GM18867 (cell line): Measurements from ENCODE around the gene SEZ6L.

ENCODE experiments used
- ATAC-seq: cut with Tn5 transposase; IDR thresholded peaks from one replicate; pipeline ENCODE4 v1.9.1; 2021; ENCODE audit warnings: mild to moderate bottlenecking, moderate library complexity; ENCODE audit not compliant: unreplicated experiment

The SEZ6L gene

DNA sequence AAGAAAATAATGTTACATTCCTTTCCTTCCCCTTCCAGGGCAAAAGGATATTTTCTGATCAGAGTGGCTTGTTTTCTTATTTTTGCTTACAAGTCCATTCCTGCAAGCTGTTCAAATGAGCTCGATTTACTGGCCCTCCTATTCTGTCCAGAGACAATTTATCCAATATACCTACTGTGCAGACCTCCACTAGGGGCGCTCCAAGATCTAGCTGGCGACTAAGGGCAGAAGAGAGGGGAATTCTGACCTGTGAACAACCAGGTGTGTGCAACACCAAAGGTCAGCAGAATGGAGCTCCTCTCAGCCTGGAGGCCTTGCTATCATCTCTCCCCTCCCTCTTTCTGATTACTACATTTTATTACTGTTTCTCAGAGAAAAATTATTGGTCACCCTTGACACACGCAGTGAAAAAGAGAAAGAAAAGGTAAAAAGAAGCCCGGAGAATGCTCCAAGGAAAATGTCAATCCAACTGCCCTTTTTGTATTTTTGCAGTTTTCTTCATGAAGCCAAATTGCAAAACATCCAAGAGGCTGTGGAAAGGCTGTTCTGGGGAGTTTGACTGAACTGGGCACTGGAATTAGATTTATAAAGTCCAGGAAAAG, 3.2 kb downstream of the SEZ6L start:
- ATAC-seq = no peak

DNA sequence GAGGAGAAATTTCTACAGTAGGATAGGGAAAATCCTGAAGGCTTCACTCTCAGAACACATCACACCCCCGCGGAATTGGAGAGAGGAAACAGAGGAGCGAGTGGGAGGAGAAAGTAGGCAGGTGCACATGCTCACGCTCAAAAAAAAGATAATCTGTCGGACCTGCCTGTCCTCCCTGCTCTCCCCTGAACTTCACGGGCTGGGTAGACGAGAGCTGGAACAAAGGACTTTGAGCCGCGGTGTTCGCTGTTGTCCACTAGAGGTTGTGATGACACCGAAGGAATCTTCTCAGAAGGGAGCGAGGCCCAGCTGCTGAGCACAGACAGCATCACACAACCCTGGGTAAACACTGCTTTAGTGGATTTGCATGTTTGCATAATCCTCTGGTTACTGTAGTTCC, 5.0 kb downstream of the SEZ6L start:
- ATAC-seq = no peak

DNA sequence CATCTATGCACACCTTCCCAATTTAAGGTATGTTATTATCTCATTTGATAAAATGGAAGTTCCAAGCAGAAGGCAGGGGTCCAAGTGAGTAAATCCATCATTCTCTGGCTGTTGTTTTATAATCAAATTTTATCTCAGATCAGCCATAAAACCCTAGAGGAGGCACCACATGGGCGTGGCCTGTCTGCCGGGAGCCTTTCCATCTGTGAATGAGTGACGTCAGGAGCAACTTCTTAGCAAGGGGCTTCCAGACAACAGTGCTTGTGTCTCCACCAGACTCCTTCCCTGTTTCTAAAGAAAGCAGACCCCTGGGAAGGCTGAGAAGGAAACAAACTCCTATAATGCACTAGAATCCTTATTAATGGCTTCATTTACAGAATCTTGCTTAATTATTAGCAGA, 13.5 kb downstream of the SEZ6L start:
- no peak for ATAC-seq

DNA sequence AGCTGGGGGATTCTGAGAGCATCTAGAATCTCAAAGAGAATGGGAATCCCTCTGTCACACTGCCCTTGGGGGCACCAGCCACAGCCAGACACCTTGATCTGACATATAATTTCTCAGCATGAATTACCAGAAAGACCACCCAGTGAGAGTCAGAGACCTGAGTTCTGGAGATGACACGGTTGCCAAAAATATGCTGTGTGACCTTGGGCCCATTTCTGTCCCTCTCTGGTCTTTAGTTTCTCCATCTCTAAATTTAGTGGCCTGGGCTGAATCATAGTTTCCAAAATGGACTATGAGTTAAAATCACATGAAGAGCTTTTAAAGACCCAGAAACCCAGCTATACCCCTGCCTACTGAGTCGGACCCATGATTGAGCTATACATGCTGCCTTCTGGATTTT, 15.9 kb downstream of the SEZ6L start:
- no peak for ATAC-seq

DNA sequence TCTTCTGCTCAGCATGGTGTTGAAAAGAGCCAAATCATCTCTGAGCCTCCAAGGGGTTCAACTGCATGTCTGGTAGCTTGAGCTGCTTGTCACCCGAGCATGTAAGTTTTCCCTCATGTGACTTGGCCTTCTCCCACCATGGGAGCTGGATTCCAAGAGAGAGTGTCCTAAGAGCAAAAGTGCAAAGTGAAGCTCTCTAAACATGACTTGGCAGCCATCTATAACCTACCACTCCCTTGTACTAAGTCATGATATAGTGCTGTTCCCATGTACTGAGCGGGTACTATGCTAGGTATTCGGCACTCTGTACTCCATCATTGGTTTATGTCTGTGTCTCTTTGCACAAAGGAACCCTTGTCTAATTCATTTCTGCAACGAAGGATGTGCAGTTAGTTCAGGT, 19.1 kb downstream of the SEZ6L start:
- no peak for ATAC-seq

DNA sequence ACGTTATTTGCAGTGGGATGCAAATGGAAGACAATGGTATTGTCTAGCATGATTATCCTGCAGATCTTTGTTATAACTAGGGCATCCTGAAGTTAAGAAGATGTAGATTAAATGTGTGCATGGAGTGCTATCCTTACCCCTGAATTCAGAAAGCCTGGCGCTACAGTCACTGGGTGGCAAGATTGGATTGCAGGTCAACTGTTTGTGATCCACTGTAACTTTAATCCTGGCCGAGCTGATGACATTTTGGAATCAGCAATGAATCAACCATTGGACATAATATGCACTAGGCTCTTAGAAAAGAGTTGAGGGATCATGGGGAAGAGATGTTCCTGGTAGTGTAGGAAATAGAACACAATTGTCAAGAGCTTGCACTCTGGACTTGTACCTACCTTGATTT, 25.1 kb downstream of the SEZ6L start:
- no peak for ATAC-seq

DNA sequence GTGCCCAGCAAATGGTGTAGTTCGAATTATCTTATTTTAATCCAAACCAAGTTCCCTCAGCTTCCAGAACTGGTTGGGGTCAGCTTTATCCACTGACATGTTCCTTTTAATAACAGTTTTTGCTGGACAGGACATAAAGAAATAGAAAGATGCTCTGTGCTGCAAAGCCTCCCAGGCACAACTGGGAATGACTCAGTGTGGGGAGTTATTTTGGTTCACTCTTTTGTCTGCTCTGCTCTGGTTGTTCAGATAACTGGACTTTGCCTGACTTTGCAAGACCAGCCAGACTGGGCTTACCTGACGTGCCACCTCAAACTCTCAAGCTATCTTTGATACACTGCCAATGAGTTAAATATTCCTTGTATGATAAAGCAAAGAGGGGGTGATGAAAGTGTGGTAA, 25.6 kb downstream of the SEZ6L start:
- ATAC-seq = no peak

DNA sequence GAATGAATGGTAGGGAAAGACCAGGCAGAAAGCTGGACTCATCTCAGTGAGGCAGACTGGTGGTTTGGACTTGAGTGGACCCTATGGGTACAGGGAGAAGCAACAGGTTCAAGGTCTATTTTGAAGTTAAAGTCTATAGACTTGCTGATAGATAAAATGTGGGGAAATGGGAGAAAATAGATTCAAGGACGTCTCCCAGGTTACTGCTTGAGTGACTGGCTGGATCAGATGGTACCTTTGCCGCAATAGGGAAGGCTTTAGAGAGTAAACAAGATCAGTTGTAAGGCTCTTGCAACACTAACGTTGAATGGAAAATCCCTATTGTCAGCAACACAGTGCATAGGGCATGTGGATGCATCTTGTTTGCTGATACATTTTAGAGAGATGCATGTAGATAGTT, 27.4 kb downstream of the SEZ6L start:
- no peak for ATAC-seq

DNA sequence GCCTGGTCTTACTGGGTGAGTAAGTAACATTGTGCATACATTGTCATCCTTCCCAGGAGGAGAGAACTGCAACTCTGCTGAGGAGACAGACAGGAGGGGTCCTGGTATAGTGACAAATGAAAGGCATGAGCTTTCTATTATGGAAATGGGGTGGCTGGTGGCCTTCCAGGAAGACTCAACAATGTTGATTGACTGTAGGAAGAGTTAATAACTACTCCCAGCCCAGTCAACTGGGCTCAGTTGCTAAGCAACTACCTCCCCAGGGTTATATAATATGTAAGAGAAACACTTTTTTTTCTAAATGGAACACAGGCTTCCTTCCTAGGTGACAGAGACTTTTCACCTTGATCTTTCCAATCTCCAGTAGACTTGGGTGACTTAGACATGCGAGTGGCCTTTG, 28.2 kb downstream of the SEZ6L start:
- ATAC-seq = no peak

DNA sequence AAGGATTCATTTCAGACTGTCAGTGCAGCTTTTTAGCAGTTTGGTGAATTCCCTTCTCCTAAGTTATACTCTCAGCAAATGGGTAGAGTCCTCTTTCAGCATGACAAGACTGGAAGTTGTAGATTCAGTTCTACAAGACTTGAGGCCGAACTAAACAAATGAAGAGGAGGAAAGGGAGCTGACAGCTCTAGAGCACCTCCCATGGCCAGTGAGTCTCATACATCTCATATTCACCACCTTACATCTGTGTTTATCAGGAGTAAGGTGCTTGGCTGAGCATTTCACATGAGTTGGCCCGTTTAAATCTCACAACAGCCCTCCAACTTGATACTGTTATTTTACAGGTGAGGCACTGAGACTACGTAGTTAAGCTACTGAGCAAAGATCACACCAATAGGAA, 30.4 kb downstream of the SEZ6L start:
- no peak for ATAC-seq

- no peak for ATAC-seq
Measured at GRCh38 chr22:26202280-26202924, 33.1 kb downstream of the SEZ6L start.

GRCh38 chr22:26205494-26205893, 36.2 kb downstream of the SEZ6L start:
- ATAC-seq = no peak

DNA sequence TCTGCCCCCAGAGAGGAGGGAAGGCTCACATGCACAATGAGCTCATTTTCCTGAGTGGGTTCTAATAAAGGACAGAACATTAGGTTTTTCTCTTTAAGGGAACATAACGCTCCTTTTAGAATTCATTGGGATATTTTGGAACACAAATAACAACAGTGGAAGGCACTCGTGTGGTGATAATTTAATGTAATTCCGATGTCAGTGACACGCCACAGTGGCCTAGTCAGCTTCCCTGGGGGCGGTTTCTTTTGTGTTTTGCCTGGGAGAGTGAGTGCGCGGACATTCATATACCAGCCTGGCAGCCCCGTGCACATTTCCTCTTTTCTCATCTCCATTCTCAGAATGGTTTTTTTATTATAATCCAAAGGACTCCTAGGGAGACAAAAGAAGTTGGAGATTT, 41.1 kb downstream of the SEZ6L start:
- no peak for ATAC-seq

- ATAC-seq = no peak
Measured at GRCh38 chr22:26213826-26214225, 44.6 kb downstream of the SEZ6L start.

- no peak for ATAC-seq
Measured at GRCh38 chr22:26214466-26214865, 45.2 kb downstream of the SEZ6L start.

DNA sequence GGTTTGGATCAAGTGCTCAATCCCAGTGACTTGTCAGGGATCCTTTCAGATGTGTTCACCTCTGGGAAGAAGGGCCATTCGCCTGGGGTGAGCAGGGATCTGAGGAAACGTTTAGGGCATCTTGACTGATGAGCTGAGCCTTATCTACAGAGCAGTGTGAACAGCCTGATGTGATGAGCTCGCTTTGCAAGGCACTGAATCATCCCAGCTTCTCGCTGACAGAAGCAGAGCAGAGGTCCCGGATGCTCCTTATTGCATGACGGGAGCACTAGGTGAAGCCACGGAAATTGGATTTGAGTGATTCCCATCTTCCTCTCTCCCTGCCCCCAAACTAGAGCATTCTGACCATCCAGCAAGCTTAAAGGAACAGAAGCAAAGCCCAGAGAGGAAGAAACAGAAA, 46.5 kb downstream of the SEZ6L start:
- no peak for ATAC-seq

DNA sequence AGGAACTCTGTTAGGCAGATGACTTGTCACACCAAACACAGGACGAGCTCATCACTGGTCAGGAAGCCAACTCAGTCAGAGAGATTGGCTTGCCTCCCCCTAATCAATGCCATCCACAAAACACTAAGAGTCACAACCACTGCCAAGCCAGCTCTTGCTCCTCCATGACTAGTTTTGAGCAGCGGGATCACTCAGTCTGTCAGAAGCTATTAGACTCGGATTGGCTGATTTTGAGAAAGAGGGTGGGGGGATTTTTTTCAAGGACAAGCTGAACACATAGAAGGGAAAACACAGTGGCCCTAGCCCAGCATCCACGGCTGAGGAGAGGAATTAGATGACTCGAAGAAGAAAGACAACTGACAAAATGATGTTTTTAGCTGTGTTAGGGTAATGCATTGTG, 55.9 kb downstream of the SEZ6L start:
- ATAC-seq = no peak

- no peak for ATAC-seq
Measured at GRCh38 chr22:26226538-26227297, 57.5 kb downstream of the SEZ6L start.

DNA sequence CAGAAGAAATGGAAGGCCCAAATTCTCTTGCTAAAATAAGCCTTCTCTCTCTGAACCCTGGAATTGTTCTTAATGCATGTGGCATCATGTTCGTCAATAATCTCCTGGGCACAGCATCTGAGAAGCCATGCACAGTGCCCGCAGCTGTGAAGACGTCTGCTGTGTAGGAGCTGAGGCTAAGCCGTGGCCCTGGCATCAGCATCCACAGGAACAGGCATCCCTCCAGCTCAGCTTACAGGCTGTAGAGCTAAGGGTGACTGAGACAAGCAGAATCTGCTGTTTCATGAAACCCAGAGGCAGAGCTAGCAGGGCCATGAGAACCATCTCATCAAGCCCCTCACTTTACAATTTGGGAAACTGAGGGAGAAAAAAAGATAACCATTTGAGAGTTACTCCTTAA, 60.6 kb downstream of the SEZ6L start:
- ATAC-seq = no peak

DNA sequence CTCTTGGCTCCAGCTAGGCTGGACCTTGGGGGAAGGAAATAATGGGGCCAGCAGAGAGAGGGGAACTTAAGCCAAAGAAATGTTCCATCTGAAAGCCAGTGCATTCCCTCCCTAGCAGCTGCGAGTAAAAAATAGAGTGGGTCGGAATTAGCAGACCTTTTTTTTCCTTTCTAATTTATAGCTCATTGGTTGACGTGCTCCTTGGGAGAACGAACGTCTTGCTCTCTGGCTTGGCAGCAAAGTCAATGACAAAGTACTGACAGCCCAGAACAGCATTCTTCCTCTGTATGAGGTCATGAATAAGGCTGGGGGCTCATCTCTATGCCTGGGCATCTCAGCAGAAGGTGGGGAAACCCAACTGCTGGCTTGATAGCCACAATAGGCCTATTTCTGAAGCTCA, 65.0 kb downstream of the SEZ6L start:
- ATAC-seq = no peak

GRCh38 chr22:26235792-26236487, 66.7 kb downstream of the SEZ6L start:
- ATAC-seq = no peak

DNA sequence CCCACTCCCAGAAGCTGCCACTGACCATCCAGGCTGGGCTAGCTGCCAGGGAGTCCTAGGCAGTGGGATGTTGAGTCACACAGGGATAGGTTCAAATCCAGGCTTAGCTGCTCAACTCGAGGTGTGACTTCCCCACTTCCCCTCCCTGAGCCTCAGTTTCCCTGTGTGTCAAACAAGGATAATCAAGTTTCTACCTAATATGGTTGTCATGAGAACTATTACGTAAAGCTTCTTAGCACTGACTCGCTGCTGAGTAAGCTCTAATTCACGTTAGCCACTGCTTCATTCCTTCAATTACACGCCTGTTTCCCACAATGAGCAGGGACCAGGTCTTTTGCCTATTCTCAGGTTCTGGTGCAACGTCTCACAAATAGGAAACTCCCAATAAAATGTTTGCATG, 67.7 kb downstream of the SEZ6L start:
- no peak for ATAC-seq
